Muscle of arm (tissue), 12 donors: Measurements from ENCODE around the gene MPZL2. TPM values are rescaled to one million over a fixed set of nuclear protein-coding genes. Genes with fewer than 3 reads are reported as not detected.

Experiments used
- DNase-seq: peaks from one replicate; pipeline ENCODE4 v3.0.0-alpha.2; 2013
- polyA plus RNA-seq, 12 donors: library from polyadenylated mRNA; unstranded; fragments of 120-200 nt; gene quantifications; one replicate each; pipeline ENCODE4 v1.2.1, GENCODE V29; 2013; ENCODE audit not compliant: insufficient read length in 12 of 12

Gene MPZL2
- polyA plus RNA-seq, 12 donors, result 0.47 to 37.8 (median 1.6) TPM; not detected in 1

DNA sequence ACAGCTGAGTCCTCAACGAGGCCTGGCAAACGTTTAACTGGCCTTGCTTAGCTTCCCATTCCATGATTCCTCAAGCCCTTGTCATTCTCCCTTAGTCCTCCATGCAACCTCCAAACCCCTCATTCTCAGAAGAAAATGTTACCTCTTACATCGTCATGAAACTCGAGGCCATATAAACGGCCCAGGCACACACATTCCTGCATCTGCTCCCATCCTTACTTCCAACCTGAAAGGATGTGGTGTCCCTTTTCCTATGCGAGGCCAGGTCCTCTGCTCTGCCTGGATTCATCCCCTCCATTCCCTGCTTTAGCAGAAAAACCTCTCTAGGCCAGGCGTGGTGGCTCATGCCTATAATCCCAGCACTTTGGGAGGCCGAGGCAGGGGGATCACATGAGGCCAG, 20.9 kb downstream of the MPZL2 start:
- DNase-seq, result no peak

DNA sequence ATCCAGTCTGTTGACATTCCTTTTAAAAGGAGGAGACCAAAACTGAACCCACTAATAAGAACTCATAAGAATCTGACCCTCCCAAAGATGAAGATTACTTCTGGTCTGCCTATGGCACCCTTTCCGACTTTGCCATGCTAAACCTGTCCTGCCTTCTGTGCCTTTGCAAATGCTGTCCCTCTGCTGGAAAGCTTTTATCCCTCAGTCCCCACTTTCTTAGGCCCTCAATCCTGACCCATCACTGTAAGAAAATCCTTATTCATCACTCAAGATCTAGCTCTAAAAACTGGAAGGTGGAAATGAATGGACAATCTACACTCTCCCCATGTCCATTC, 22.4 kb downstream of the MPZL2 start:
- DNase-seq, result no peak

- DNase-seq, result no peak
Observed at GRCh38 chr11:118240999-118241763, 22.9 kb downstream of the MPZL2 start.

- no peak for DNase-seq
Observed at GRCh38 chr11:118239509-118240205, 24.4 kb downstream of the MPZL2 start.

- DNase-seq, result no peak
Observed at GRCh38 chr11:118238929-118239328, 25.2 kb downstream of the MPZL2 start.

- no peak for DNase-seq
Observed at GRCh38 chr11:118238421-118238820, 25.7 kb downstream of the MPZL2 start.

- DNase-seq, result no peak
Observed at GRCh38 chr11:118236170-118236569, 27.9 kb downstream of the MPZL2 start.

- no peak for DNase-seq
Observed at GRCh38 chr11:118234833-118235232, 29.3 kb downstream of the MPZL2 start.

- DNase-seq, result no peak
Observed at GRCh38 chr11:118233850-118234249, 30.2 kb downstream of the MPZL2 start.

GRCh38 chr11:118233377-118233776, 30.7 kb downstream of the MPZL2 start:
- no peak for DNase-seq

DNA sequence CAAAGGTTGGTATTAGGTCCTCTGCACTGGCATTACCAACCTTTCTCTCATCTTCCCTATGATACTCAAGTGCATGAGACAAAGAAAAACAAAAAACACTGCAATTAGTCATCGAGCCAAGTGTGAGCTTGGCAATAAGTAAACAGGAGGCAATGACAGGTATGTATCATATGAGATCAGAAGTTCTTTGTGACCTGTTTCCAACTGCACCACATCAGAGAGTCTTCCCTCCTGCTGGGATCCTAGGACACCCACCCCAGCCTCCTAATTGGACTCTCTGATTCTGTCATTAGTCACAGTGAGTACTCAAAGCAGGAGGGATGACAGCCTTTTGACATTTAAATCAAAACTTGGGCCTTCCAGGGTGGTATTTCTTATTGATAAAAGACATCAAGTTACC, 31.4 kb downstream of the MPZL2 start:
- no peak for DNase-seq

DNA sequence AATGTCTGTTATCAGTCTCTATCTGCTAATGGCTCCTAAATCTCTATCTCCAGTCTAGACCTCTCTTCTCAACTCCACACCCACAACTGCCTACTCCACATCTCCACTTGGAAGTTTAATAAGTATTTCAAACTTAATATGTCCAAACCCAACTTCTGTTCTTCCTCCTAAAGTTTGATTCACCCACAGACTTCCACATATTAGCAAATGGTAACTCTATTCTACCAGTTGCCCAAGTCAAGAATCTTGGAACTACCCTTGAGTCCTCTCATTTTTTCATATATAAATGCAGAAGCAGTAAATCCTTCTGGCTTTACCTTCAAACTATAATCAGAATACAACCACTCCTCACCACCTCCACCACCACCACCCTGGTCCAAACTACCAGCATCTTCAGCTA, 32.6 kb downstream of the MPZL2 start:
- no peak for DNase-seq

DNA sequence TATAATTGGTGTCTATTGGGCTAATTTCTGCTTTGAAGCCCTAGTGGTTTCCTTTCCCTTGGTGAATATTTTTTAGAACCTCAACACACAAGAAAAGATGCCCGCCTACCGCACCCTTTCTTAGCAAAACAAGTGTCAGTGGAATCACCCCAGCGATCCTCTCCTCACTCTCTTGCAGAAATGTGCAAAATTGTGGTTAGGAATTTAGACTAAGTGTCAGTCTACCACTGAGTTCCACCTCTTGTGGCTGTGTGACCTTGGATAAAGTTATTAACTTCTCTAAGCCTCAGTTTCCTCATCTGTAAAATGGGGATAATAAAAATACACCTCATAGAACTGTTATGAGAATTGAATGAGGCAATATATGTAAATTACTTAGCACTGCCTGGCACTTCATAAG, 34.0 kb downstream of the MPZL2 start:
- no peak for DNase-seq

DNA sequence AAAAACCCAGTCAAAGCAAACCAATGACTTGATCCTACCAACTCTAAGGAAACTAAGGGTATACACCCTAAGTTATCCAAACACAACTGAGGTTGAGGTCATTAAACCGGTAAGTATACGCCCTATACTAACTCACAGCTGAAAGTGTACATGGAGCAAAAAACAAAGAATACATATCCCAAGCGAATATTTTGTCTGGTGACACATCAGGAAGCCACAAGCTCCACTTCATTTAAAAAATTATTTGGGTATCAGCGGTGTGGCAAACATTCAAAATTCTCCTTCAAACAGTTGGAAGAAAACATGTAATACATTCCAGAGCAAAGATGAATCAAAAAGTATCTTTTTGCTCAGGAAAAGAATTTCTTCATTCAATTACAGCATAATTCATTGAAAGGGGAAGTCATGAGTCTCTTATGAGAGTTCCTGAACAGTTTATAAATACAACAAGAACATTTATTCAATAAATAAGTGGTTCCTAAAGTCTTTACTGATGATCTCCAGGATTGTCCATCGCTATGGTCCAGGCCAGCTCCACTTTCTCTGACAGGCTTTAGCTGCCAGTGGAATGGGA, 34.7 kb downstream of the MPZL2 start:
- DNase-seq, result no peak

DNA sequence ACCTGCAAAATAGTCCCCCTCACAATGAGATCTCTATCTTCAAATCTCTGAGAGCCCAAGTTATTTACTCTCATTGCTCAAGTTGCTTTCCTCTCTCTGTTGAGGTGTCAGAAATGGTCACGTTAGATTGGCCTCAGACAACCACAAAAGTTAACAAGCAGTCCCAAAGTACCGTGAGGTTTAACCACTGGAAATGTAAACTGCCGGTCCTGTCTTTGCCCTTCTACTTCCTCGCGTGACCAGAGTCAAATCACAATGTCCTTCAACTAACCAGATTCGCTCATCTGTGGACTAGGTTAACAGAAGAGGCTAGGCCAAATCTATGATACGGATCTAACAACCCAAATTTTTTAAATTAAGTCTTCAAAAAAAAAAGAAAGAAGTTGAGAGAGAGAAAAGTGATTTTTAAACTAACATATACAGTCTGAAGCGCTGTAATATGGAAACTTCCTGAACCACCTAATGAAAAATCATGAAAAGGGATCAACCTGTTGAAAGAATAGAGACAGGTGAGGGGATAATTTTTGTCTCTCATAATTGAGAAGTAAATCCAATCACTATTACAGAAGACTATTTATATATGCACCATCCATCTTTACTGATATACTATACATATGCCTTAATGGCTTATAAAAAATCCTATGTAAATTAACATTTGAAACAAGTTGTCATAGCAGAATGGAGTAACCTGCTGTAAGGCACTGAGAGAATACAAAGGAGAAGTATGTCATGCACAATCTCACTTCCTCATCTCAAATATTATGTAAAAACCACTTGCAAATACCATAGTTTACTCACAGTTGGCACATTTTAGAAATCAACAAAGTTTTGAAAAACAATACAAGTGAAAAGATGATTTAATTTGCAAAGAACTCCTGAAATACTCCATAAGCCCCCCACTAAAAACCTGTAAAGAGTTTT, 36.0 kb downstream of the MPZL2 start:
- DNase-seq, result no peak

GRCh38 chr11:118226781-118227180, 37.3 kb downstream of the MPZL2 start:
- DNase-seq, result no peak

DNA sequence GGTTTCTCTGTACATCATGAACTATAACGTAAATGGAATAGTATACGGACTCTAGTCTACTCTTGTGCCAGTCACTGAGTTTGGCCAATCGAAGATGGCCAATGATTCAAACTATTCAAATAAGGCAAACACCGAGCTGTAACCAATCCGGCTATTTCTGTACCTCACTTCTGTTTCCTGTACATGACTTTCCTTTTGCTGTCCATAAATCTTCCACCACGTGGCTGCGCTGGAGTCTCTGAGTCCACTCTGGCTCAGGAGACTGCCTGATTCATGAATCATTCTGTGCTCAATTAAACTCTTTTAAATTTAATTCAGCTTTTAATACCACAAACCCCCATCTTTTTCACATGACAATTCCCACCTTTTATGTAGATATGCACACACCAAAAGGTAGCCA, 37.8 kb downstream of the MPZL2 start:
- DNase-seq, result no peak

GRCh38 chr11:118224511-118225188, 39.4 kb downstream of the MPZL2 start, which contains the start of gene JAML:
TSS of gene JAML (minus strand) at chr11:118225011. CDS start at chr11:118214866, 10,145 bp downstream.
- DNase-seq, result no peak

DNA sequence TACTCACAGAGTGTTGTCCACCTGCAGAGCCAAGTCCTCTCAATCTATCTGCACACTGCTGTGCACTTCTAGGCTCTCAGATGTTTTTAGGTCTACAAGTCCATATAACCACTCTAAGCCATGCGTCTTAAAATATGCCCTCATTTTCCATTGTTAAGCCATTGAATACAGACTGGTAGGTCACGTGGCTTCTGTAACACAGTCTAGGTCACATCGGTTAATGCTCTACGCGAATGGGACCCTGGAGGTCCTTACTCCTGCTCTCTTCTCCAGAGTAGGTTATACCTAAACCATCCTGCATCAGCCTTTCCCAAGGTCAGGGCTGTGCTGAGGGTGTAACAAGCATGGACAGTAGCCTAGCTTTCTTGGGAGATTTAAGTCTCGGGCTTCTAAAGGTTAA, 40.1 kb downstream of the MPZL2 start:
- DNase-seq, result no peak

DNA sequence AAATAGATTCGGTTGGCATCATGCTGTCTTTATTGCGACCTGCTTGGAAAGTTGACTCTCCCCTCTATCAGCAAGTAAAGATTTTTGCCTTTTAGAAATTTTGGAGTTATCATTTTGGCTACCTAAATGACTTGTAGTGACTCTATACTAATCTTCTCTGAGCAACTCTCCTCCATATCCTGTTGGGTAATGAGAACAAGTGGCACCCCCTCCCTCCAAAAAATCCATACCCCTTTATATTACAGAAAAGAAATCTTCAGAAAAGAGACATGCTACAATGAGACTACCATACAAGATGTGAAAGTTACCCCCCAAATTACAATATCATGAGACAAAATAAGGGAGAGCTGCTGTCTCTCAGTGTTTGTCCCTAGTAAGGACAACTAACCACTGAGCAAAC, 40.5 kb downstream of the MPZL2 start:
- DNase-seq, result no peak

- no peak for DNase-seq
Observed at GRCh38 chr11:118222437-118222836, 41.7 kb downstream of the MPZL2 start.

DNA sequence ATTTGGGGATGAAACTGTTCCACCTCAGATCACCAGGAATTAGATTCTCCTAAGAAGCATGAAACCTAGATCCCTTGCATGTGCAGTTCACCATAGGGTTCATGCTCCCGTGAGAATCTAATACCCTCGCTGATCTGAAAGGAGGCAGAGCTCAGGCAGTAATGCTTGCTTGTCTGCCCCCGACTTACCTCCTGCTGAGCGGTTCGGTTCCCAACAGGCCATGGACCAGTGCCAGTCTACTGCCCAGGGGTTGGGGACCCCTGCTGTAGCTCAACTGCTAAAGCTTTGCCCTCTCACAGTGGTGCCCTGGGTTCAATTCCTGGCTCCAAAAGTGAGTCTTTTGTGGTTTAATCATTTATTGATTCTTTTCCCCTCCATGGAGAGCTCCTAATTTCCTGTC, 42.7 kb downstream of the MPZL2 start:
- DNase-seq, result no peak
